GM23338 (cell line): Measurements from ENCODE around the gene NFIA. TPM values are rescaled to one million over a fixed set of nuclear protein-coding genes. Genes with fewer than 3 reads are reported as not detected.

Source experiments
- ATAC-seq: fragments of 200-7000 bp; cut with Tn5 transposase; 3 replicates; pipeline ENCODE4 v1.9.1; 2020
- DNase-seq: peaks from one replicate; pipeline ENCODE4 v3.0.0-alpha.2; 2015; ENCODE audit warnings: low spot score
- H2AFZ ChIP-seq: fragments of 200-600 bp; sonication (generic); 2 replicates; pipeline ENCODE4 v1.8.0; 2016; ENCODE audit warnings: antibody characterized with exemption, mild to moderate bottlenecking, moderate library complexity
- H3F3A ChIP-seq: fragments of 200-600 bp; sonication (generic); replicated peaks from 2 replicates; pipeline ENCODE4 v1.8.0; 2017; ENCODE audit warnings: antibody characterized with exemption, mixed run types, low read depth
- H3K27ac ChIP-seq: fragments of 200-600 bp; sonication (generic); 2 replicates; pipeline ENCODE4 v1.6.1; 2016; ENCODE audit warnings: low read depth
- H3K27me3 ChIP-seq: fragments of 200-600 bp; sonication (generic); 2 replicates; pipeline ENCODE4 v1.8.0; 2016; ENCODE audit warnings: mild to moderate bottlenecking, mixed run types, moderate library complexity; ENCODE audit not compliant: insufficient read depth
- H3K36me3 ChIP-seq: fragments of 200-600 bp; sonication (generic); 2 replicates; pipeline ENCODE4 v1.8.0; 2016; ENCODE audit warnings: mild to moderate bottlenecking; ENCODE audit not compliant: insufficient read depth
- H3K4me1 ChIP-seq: fragments of 200-600 bp; sonication (generic); 2 replicates; pipeline ENCODE4 v1.8.0; 2016; ENCODE audit warnings: mild to moderate bottlenecking, moderate library complexity; ENCODE audit not compliant: insufficient read depth
- H3K4me2 ChIP-seq: fragments of 200-600 bp; sonication (generic); 2 replicates; pipeline ENCODE4 v1.7.1; 2017; ENCODE audit warnings: mixed run types
- H3K4me3 ChIP-seq: fragments of 200-600 bp; sonication (generic); 2 replicates; pipeline ENCODE4 v1.6.1; 2016; ENCODE audit warnings: mixed run types
- H3K79me2 ChIP-seq: fragments of 200-600 bp; sonication (generic); replicated peaks from 2 replicates; pipeline ENCODE4 v1.8.0; 2017; ENCODE audit warnings: mild to moderate bottlenecking; ENCODE audit not compliant: insufficient read depth
- H3K9me2 ChIP-seq: fragments of 200-600 bp; sonication (generic); 2 replicates; pipeline ENCODE4 v1.8.0; 2017; ENCODE audit not compliant: insufficient read depth
- H4K20me1 ChIP-seq: fragments of 200-600 bp; sonication (generic); replicated peaks from 2 replicates; pipeline ENCODE4 v1.8.0; 2017; ENCODE audit warnings: mild to moderate bottlenecking; ENCODE audit not compliant: insufficient read depth
- H3K27ac Mint-ChIP-seq: 2 replicates; pipeline ENCODE4 v1.8.0; 2020; ENCODE audit warnings: inconsistent platforms, mild to moderate bottlenecking, moderate library complexity, mixed read lengths
- H3K27me3 Mint-ChIP-seq: 3 replicates; pipeline ENCODE4 v1.8.0; 2022; ENCODE audit warnings: low read depth, mild to moderate bottlenecking, moderate library complexity, mixed read lengths, inconsistent platforms; ENCODE audit not compliant: insufficient read depth, poor library complexity
- H3K36me3 Mint-ChIP-seq: 3 replicates; pipeline ENCODE4 v1.8.0; 2021; ENCODE audit warnings: low read depth, mild to moderate bottlenecking, inconsistent platforms, moderate library complexity, mixed read lengths
- H3K4me1 Mint-ChIP-seq: 3 replicates; pipeline ENCODE4 v1.8.0; 2020; ENCODE audit warnings: mild to moderate bottlenecking, inconsistent platforms, mixed read lengths
- H3K4me3 Mint-ChIP-seq: 3 replicates; pipeline ENCODE4 v1.8.0; 2021; ENCODE audit warnings: moderate library complexity, mild to moderate bottlenecking, inconsistent platforms, mixed read lengths
- H3K9me3 Mint-ChIP-seq: 3 replicates; pipeline ENCODE4 v1.8.0; 2020; ENCODE audit warnings: moderate library complexity, mild to moderate bottlenecking, inconsistent platforms, mixed read lengths
- CREB1 ChIP-seq: fragments of 250-450 bp; sonication (Bioruptor Pico); IDR thresholded peaks from 2 replicates; pipeline ENCODE4 v1.5.0; 2020; ENCODE audit warnings: low read depth, mild to moderate bottlenecking, moderate library complexity
- EZH2 ChIP-seq: fragments of 200-600 bp; sonication (generic); IDR thresholded peaks from one replicate; pipeline ENCODE4 v1.8.0; 2017; ENCODE audit warnings: antibody characterized with exemption, mild to moderate bottlenecking, low read depth; ENCODE audit not compliant: unreplicated experiment
- EZH2phosphoT487 ChIP-seq: fragments of 200-600 bp; sonication (generic); IDR thresholded peaks from one replicate; pipeline ENCODE4 v1.8.1; 2018; ENCODE audit warnings: antibody characterized with exemption; ENCODE audit not compliant: unreplicated experiment
- JUNB ChIP-seq: IDR thresholded peaks from one replicate; pipeline ENCODE4 v1.6.1; 2016; ENCODE audit warnings: antibody characterized with exemption; ENCODE audit not compliant: unreplicated experiment
- NANOG ChIP-seq: IDR thresholded peaks from 2 replicates; pipeline ENCODE4 v1.6.1; 2016; ENCODE audit warnings: antibody characterized with exemption, borderline replicate concordance
- POLR2AphosphoS5 ChIP-seq: IDR thresholded peaks from 2 replicates; pipeline ENCODE4 v1.6.1; 2016; ENCODE audit warnings: antibody characterized with exemption, low read depth
- STAT1 ChIP-seq: IDR thresholded peaks from one replicate; pipeline ENCODE4 v1.6.1; 2016; ENCODE audit warnings: antibody characterized with exemption; ENCODE audit not compliant: unreplicated experiment
- ZNF114 ChIP-seq: fragments of 250-450 bp; sonication (Bioruptor Pico); IDR thresholded peaks from 2 replicates; pipeline ENCODE4 v1.5.0; 2020; ENCODE audit warnings: mild to moderate bottlenecking, moderate library complexity
- ZNF331 ChIP-seq: fragments of 250-450 bp; sonication (Bioruptor Pico); IDR thresholded peaks from 2 replicates; pipeline ENCODE4 v1.5.0; 2020; ENCODE audit warnings: low read depth, mild to moderate bottlenecking, moderate library complexity
- polyA plus RNA-seq: library from polyadenylated mRNA; unstranded; fragments of >200 nt; fragmentation: Nextera tagmentation; extraction: Ambion mirVana; gene quantifications from 2 replicates; pipeline ENCODE4 v1.2.1, GENCODE V29; 2016
- total RNA-seq: library from RNA; depleted of rRNA; stranded (reverse); fragments of >200 nt; shearing (Covaris generic); gene quantifications from 2 replicates; pipeline ENCODE4 v1.2.3, GENCODE V29; 2014
- TF ChIP-seq, protein P1 (sequence below), 2 experiments: fragments of 200-600 bp in 1 of 2; sonication (generic) in 1 of 2; conservative IDR thresholded peaks; 2 replicates each; pipeline versions ENCODE4 v1.5.1 to v1.6.1; 2016 to 2017; ENCODE audit warnings: antibody characterized with exemption in 2 of 2, low read depth in 2 of 2, mild to moderate bottlenecking in 2 of 2, moderate library complexity in 1 of 2
- TF ChIP-seq, protein P2 (sequence below): IDR thresholded peaks from 2 replicates; pipeline ENCODE4 v1.6.1; 2016; ENCODE audit warnings: antibody characterized with exemption
- TF ChIP-seq, protein P3 (sequence below): fragments of 250-450 bp; sonication (Bioruptor Pico); IDR thresholded peaks from 2 replicates; pipeline ENCODE4 v1.5.0; 2020; ENCODE audit warnings: mild to moderate bottlenecking, moderate library complexity
- TF ChIP-seq, protein P4 (sequence below): IDR thresholded peaks from one replicate; pipeline ENCODE4 v1.6.1; 2018; ENCODE audit warnings: antibody characterized with exemption; ENCODE audit not compliant: unreplicated experiment

Gene NFIA
- total and polyA plus RNA-seq, 2 experiments from 2014 or later: 0.97 to 2.3 TPM

DNA sequence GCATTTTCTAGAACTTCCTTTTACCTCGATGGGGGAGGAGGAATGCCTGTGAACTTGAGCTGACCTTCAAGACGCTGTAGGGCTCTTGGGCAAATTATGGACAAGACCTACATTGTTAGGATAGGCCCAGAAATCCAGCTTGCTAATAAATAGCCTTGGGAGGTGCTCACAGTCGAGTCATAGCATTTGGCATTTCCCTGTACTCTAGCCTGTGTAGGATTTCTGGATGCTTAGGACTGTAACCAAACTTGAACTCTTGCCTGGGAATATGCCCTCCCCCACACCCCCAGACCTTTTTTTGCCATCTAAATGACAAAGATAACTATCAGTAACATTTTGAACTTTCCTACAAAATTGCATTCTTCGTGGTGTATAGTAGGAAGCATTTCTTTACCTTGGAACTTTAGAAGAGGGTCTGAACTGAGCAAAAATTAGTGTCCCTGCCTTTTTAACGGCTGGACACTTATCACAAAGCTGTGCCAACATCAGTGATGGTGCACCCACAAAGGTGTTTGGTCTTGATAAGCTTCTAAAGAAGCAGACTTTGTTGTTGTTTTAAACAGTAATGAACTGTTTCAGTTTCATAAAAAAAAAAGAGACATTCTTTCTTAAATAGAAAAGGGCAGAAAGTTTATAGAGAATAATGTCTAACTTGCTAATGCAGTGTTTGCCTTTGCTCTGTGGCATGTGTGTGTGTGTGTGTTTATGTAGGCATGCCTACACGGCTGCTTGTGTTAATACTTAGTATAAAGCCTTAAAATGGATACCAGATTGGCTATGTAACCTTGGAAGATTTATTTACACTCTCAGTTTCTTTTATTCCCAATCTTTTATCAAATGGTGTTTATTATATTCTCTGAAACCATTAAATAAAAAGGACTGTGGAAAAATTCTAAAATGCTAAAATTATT, 88.2 kb downstream of the NFIA start:
- Histone ChIP-seq H3K27ac (no peak overlapping the region), H4K20me1 (no peaks in the 10 kb centered on the region), H3F3A (no peaks in the 10 kb centered on the region), H3K36me3 (no peaks in the 10 kb centered on the region), H3K79me2 (no peaks in the 10 kb centered on the region), H3K4me2 (no peak overlapping the region), H3K27me3 (no peaks in the 10 kb centered on the region), H3K4me3 (no peak overlapping the region), H3K4me1 (peaks cover 10% of the 10 kb centered on the region), H2AFZ (no peak overlapping the region), H3K9me2 (no peaks in the 10 kb centered on the region)
- Mint-ChIP-seq H3K9me3 (no peaks in the 10 kb centered on the region), H3K36me3 (no peaks in the 10 kb centered on the region), H3K27me3 (no peaks in the 10 kb centered on the region), H3K27ac (no peak overlapping the region), H3K4me1 (peaks cover 20% of the 10 kb centered on the region), H3K4me3 (no peak overlapping the region)
- no peak for ATAC-seq
- no peak for TF ChIP-seq STAT1
- TF ChIP-seq, protein P1, sequence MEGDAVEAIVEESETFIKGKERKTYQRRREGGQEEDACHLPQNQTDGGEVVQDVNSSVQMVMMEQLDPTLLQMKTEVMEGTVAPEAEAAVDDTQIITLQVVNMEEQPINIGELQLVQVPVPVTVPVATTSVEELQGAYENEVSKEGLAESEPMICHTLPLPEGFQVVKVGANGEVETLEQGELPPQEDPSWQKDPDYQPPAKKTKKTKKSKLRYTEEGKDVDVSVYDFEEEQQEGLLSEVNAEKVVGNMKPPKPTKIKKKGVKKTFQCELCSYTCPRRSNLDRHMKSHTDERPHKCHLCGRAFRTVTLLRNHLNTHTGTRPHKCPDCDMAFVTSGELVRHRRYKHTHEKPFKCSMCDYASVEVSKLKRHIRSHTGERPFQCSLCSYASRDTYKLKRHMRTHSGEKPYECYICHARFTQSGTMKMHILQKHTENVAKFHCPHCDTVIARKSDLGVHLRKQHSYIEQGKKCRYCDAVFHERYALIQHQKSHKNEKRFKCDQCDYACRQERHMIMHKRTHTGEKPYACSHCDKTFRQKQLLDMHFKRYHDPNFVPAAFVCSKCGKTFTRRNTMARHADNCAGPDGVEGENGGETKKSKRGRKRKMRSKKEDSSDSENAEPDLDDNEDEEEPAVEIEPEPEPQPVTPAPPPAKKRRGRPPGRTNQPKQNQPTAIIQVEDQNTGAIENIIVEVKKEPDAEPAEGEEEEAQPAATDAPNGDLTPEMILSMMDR (conservative IDR thresholded peaks at IDR 0.05; ENCODE audit: low read depth in 2 of 2): no peak
- no peak for TF ChIP-seq EZH2phosphoT487
- no peak for TF ChIP-seq ZNF114 (CRISPR knock-in tag)
- TF ChIP-seq POLR2AphosphoS5: no peak
- TF ChIP-seq, protein P2, sequence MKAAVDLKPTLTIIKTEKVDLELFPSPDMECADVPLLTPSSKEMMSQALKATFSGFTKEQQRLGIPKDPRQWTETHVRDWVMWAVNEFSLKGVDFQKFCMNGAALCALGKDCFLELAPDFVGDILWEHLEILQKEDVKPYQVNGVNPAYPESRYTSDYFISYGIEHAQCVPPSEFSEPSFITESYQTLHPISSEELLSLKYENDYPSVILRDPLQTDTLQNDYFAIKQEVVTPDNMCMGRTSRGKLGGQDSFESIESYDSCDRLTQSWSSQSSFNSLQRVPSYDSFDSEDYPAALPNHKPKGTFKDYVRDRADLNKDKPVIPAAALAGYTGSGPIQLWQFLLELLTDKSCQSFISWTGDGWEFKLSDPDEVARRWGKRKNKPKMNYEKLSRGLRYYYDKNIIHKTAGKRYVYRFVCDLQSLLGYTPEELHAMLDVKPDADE: no peak
- TF ChIP-seq, protein P3, sequence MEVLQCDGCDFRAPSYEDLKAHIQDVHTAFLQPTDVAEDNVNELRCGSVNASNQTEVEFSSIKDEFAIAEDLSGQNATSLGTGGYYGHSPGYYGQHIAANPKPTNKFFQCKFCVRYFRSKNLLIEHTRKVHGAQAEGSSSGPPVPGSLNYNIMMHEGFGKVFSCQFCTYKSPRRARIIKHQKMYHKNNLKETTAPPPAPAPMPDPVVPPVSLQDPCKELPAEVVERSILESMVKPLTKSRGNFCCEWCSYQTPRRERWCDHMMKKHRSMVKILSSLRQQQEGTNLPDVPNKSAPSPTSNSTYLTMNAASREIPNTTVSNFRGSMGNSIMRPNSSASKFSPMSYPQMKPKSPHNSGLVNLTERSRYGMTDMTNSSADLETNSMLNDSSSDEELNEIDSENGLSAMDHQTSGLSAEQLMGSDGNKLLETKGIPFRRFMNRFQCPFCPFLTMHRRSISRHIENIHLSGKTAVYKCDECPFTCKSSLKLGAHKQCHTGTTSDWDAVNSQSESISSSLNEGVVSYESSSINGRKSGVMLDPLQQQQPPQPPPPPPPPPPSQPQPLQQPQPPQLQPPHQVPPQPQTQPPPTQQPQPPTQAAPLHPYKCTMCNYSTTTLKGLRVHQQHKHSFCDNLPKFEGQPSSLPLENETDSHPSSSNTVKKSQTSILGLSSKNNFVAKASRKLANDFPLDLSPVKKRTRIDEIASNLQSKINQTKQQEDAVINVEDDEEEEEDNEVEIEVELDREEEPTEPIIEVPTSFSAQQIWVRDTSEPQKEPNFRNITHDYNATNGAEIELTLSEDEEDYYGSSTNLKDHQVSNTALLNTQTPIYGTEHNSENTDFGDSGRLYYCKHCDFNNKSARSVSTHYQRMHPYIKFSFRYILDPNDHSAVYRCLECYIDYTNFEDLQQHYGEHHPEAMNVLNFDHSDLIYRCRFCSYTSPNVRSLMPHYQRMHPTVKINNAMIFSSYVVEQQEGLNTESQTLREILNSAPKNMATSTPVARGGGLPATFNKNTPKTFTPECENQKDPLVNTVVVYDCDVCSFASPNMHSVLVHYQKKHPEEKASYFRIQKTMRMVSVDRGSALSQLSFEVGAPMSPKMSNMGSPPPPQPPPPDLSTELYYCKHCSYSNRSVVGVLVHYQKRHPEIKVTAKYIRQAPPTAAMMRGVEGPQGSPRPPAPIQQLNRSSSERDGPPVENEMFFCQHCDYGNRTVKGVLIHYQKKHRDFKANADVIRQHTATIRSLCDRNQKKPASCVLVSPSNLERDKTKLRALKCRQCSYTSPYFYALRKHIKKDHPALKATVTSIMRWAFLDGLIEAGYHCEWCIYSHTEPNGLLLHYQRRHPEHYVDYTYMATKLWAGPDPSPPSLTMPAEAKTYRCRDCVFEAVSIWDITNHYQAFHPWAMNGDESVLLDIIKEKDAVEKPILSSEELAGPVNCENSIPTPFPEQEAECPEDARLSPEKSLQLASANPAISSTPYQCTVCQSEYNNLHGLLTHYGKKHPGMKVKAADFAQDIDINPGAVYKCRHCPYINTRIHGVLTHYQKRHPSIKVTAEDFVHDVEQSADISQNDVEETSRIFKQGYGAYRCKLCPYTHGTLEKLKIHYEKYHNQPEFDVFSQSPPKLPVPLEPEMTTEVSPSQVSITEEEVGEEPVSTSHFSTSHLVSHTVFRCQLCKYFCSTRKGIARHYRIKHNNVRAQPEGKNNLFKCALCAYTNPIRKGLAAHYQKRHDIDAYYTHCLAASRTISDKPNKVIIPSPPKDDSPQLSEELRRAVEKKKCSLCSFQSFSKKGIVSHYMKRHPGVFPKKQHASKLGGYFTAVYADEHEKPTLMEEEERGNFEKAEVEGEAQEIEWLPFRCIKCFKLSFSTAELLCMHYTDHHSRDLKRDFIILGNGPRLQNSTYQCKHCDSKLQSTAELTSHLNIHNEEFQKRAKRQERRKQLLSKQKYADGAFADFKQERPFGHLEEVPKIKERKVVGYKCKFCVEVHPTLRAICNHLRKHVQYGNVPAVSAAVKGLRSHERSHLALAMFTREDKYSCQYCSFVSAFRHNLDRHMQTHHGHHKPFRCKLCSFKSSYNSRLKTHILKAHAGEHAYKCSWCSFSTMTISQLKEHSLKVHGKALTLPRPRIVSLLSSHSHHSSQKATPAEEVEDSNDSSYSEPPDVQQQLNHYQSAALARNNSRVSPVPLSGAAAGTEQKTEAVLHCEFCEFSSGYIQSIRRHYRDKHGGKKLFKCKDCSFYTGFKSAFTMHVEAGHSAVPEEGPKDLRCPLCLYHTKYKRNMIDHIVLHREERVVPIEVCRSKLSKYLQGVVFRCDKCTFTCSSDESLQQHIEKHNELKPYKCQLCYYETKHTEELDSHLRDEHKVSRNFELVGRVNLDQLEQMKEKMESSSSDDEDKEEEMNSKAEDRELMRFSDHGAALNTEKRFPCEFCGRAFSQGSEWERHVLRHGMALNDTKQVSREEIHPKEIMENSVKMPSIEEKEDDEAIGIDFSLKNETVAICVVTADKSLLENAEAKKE: no peak
- no peak for TF ChIP-seq ZNF331 (CRISPR knock-in tag)
- TF ChIP-seq, protein P4, sequence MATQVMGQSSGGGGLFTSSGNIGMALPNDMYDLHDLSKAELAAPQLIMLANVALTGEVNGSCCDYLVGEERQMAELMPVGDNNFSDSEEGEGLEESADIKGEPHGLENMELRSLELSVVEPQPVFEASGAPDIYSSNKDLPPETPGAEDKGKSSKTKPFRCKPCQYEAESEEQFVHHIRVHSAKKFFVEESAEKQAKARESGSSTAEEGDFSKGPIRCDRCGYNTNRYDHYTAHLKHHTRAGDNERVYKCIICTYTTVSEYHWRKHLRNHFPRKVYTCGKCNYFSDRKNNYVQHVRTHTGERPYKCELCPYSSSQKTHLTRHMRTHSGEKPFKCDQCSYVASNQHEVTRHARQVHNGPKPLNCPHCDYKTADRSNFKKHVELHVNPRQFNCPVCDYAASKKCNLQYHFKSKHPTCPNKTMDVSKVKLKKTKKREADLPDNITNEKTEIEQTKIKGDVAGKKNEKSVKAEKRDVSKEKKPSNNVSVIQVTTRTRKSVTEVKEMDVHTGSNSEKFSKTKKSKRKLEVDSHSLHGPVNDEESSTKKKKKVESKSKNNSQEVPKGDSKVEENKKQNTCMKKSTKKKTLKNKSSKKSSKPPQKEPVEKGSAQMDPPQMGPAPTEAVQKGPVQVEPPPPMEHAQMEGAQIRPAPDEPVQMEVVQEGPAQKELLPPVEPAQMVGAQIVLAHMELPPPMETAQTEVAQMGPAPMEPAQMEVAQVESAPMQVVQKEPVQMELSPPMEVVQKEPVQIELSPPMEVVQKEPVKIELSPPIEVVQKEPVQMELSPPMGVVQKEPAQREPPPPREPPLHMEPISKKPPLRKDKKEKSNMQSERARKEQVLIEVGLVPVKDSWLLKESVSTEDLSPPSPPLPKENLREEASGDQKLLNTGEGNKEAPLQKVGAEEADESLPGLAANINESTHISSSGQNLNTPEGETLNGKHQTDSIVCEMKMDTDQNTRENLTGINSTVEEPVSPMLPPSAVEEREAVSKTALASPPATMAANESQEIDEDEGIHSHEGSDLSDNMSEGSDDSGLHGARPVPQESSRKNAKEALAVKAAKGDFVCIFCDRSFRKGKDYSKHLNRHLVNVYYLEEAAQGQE: no peak
- no peak for TF ChIP-seq CREB1
- TF ChIP-seq NANOG: no peak
- TF ChIP-seq EZH2: no peak
- no peak for TF ChIP-seq JUNB
- DNase-seq: no peak
